ENCODE measurements around the gene SERGEF.

The SERGEF gene

DNA sequence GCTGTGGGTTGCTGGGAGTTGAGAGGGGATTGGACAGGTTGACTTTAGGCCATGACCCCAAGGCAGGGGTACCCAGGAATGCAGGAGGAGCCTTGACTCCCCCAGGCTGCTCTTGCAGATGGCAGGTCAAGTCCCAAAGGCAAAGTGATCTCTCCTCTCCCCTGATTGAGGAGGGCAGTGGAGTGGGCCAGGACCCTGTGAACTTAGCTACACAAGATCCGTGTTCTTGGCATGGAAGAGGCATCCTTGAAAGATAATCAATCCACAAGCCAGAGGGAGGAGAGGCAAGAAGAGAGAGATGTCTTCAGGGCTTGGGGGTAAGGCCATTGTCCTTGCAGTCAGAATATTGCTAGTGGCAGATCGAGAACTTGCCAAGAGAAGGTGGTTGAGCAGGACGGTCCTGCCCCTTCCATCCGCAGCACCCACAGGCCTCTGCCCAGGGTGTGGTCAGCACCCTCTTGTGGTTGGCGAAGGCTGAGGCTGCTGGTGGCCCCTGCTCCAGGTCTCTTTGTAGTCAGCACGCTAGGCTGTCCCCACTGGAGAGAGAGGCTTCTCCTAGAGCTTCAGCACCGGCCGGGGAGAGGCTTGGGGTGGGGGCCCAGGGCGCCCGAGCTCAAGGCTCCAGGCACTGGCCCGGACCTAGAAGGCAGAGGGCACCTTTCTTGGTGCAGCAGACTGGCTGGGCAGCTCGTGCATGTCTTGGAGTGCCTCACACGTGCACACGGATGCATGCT is 232.8 kb downstream of the SERGEF start:
- DNase-seq = no peak

DNA sequence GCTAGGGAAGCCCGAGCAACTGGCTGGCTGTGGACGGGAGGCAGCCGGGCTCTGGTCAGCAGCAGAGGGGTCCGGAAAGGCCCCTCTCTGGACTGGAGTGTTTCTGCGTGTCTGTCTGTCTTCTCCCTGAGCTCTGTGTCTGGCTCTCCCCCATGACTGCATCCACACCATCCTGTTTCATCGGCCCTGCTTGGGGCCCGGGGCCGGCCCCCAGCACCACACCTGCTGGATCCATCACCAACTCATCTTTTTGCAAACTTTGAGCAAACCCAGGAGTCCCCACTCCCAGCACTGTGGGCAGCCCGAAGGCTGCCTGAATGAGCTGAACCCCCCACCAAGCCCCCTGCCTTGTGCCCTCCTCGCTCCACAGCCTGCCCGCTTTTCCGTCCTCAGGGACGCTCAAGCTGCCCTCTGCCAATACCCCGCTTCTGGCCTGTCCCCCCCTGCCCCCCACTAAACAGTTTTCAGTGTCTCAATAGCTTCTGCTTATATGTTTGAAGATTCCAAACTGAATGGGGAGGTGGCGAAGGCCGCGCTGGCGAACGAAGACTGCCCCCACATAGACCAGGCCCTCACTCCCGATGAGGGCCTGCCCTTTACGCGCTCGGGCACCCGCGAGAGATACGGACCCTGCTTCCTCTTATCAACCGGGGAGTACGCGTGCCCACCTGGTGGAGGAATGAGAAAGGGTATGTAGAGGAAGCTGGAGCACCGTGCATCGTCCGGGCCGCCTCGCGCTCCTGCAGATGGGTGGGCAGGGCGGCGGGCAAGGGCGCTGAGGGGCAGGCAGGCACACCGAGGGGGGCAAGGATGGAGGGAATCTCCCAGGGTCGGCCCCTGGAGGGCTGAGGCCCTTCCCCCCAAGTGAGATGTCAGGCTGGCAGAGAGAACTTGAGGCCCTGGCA is 233.6 kb downstream of the SERGEF start:
- no peak for DNase-seq

DNA sequence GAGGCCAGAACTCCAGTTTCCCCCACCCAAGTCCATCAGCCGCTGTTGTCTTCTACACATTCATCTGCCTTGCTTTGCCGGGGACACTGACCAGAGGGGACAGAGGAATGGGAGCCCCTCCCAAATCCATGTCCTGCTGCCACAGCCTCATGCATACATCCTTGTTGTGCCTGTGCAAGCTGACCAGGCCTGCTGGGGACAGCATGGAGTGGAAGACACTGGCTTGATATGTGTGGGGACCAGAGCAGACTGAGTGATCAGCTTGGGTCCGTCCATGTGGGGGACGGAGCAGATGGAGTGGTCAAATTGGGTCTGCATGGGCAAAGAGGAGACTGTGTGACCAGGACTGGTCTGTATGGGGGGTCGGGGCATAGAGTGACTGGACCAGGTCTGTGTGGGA is 234.5 kb downstream of the SERGEF start:
- DNase-seq = no peak

DNA sequence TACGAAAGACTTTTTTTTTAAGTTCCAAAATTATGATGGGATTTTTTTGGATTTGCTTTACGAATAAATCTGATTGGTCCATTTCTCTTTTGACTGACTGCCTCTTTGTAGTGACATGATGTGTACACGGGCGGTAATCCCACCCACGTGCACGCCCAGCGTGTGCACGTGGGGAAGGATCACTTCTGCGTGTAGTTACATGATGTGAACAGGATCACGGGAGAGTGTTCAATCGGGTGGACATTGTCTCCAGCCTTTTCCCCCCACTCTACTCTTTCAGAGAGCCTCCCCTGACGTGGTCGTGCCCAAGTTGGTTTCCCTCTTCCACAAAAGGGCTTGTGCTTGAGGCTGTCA is 235.1 kb downstream of the SERGEF start:
- no peak for DNase-seq

DNA sequence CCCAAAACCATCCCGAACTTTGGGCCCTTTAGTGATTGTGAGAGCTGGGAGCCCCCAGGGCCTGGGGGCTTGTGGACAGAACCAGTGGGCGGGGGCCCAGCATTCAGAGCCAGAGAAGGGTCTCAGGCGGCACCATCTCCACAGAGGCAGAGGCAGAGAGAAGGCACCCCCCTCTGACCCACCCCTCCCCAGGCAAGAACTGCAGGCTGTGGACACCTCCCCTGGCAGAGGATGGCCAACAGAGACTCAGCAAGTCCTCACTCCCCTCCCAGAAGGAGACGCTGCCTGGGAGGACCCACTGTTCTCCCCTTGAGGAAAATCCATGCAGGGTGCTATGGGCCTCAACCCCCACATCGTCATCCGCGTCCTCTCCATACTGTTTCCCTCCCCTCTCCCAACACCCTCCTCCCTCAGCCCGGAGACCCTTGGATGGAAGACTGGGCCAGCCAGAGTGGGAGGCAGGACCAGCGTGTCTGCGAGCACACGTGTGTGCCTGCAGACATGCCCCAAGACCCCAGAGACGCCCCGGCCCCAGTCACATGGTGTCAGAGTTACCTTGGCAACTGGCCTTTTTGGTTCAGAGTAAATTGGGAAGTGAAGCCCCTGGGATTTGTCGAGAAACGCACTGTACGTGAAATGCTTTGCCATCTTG is 235.6 kb downstream of the SERGEF start:
- DNase-seq = no peak

DNA sequence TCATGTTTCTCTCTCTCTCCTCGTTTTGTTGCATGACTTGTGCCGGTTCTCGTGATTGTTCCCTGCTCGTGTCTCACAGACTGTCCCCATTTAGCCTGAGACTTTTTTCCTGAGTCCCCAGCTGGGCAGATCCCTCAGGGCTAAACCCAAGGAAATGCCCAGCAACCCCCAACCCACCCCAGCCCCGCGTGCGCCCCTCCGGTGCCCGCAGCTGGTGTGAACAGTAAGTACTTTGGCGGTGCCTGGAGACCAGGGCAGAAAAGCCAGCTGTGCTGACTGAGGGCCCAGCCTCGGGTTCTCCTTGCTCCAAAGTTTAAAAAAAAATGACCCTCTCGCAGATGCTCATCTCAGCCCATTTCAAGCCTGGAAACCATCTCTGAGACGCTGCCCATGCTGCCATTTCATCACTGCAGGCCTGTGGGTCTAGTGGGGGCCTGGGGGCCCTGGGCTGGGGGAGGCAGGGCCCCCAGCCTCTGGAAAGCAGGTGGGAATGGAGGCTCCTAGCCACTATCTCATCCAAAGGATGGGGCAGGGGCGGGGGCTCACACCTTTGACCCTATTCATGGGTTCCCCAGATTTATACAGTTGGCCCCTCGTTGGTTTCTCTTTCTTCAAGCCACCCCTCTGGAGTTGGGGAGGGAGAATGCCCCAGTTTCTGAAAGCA is 236.5 kb downstream of the SERGEF start:
- no peak for DNase-seq

DNA sequence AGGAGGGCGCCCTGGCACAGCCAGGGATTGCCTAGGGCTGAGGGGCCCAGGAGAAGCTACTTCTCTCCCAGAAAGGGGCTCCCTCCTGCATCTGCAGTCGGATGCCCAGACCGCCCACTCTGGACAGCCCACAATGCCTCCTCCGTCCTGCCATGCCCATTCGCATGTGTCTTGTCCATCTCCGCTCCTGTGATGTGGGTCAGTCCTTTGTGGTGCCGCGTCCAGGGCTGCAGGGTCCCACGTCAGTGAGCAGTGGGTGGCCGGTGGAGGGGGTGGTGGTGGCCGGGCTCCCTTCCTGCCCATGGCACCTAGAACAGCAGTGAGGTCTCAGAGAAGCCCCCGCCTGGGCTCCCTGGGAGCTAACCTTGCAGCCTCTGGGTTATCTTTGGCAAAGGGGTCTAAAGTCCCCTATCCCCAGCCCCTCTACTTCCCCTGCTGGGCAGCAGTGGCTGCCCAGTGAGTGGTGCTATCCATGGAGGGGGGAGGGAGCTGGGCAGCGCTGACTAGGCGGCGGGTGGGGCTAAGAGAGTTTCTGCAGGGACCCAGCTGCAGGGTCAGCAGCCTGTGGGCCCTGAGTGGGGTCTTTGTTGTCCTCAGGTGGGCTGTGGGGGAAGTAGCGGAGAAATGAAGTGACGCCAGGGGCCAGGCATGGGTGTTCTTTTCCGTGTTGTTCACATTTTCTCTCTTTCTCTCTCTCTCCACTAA is 237.2 kb downstream of the SERGEF start:
- no peak for DNase-seq

DNA sequence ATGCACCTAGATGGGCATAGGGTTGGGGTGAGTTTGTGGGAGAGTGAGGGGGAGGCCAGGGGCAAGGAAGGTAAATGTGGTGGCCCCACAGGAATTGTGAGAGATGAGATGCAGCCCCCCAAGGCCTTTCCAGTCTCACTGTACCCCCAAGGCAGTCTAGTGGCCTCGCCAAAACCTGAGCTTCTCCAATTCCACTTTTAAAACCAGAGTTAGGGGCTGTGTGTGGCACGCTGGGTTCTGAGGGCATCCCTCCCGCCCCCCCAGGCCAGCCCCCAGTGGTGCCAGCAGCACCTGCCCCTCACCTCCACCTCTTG is 237.9 kb downstream of the SERGEF start:
- no peak for DNase-seq

DNA sequence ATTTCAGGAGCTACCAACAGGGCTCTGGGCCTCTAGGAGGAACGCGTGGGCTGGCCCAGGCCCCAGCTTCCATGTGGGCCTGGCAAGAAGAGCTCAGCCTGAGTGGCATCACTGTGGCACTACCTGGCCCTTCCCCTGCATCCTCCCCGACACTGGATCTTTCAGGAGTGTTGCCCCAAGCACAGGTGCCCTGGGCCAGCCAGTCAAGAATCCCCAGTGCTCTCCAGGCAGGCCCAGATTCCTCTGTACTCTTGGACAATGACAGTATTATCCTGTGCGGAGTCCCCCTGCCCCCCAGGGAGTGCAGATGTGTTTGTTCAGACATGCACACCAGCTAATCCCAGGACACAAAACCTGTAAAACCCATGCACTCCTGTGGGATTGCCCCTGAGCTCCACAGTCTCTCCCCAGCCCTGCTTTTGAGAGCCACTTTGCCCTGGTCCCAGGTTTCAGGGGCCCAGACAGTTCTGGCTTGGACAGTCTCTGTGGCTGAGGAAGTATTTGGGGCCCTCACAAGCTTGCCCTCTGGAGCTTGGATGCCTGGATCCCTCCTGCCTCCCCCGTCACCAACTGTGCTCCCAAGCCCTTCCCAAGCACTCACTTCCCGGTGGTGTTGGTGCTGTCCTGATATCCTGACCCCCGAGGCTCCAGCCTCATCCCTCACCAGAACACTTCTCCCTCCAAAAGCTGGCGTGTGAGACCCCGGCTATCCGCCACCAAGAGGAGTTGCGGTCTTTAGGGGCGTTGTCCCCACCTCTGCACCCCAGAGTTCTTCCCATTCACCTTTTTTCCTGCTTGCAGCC is 238.4 kb downstream of the SERGEF start:
- DNase-seq = no peak

DNA sequence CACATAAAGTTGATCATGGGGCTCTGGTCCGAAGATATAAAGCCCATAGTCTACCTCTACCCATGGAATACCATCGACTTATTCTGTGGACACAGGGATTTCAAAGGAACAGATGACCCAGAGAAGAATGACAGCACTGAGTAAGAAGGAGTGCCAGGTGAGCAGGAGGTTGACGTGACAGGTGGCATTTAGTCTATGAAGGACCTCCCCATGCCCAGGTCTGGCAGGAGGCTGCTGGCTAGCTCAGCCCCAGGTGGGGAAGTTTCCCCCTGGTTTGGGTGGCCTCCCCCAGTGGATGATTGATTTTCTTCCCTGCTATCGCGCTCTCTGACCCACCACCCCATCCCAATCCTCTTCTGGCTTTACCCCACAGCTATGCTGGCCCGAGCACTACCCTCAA is 239.2 kb downstream of the SERGEF start:
- DNase-seq = no peak

DNA sequence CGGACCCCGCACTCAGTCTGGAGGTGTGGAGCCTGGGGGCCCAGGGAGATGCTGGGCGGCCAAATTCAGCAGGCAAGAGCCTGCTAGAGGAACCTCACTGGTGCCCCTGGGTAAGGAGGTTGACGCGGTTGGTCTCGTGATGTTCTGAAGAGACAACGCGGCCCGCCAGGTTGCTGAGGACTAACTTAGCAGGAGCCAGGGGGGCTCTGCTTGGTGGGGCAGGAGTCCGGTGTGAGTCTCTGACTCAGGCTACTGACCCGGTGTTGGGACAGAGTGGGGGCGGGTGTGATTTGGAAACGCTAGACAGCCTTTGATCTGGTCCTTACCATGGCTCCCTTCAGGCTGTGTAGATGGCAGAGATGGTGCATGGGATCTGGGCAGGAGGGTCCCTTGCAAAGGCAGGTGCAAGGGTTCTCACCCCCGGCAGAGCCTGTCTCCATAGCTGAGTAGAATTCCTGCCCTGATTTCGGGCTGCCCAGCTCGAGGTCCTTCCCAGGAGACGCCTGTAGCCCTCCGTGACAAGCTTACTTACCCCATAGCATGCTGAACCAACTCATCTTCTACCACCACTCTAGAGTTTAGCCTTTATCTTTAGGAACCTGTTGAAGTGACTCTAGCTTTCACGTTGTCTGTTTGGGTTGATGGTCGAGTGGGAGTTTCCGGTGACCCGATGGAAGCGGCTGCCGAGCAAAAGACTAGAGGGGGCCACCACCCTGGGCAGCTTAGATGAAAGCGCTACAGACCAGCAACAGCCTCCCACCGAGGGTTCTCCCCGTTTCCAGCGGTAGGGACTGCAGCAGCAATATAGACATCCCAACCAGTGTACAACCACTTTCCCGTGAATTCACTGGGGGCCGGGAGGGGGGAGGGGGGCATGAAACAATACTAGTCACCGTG is 239.9 kb downstream of the SERGEF start:
- no peak for DNase-seq

DNA sequence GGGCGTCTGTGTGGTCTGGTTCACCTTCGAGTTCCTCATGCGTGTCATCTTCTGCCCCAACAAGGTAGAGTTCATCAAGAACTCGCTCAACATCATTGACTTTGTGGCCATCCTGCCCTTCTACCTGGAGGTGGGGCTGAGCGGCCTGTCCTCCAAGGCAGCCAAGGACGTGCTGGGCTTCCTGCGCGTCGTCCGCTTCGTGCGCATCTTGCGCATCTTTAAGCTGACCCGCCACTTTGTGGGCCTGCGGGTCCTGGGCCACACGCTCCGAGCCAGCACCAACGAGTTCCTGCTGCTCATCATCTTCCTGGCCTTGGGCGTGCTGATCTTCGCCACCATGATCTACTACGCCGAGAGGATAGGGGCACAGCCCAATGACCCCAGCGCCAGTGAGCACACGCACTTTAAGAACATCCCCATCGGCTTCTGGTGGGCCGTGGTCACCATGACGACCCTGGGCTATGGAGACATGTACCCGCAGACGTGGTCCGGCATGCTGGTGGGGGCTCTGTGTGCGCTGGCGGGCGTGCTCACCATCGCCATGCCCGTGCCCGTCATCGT is 240.9 kb downstream of the SERGEF start:
- DNase-seq = no peak

DNA sequence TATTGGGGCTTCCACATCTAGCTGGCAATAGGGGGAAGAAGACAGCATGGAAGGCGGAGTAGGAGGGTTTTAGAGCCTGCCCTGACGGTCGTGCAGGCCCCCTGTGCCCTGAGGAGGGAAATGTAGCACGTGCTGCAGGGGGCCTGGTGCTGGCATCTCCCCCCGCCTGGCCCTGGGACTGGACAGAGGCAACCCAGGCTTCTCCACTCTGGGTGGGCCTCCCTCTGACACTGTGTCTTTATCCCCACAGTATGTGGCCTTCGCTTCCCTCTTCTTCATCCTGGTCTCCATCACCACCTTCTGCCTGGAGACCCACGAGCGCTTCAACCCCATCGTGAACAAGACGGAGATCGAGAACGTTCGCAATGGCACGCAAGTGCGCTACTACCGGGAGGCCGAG is 241.4 kb downstream of the SERGEF start:
- DNase-seq = no peak

DNA sequence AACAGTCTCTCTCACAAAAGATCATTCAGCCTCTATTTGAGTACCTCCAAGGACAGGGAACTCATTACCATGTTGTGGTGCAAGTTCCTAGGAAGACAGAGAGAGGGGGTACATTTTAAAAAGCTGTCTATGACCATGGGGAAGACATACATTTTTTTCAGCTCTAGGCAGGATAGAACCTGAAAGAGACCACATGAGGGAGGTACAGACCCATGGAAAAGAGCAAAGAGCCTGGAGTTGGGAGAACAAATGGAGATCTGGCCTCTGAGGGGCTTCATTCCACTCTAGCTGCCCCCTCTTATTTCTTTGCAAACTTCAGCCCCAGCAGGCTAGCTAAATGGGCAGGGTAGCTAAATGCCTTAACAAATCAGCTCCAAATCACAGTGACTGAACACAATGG is 241.9 kb downstream of the SERGEF start:
- DNase-seq = no peak

DNA sequence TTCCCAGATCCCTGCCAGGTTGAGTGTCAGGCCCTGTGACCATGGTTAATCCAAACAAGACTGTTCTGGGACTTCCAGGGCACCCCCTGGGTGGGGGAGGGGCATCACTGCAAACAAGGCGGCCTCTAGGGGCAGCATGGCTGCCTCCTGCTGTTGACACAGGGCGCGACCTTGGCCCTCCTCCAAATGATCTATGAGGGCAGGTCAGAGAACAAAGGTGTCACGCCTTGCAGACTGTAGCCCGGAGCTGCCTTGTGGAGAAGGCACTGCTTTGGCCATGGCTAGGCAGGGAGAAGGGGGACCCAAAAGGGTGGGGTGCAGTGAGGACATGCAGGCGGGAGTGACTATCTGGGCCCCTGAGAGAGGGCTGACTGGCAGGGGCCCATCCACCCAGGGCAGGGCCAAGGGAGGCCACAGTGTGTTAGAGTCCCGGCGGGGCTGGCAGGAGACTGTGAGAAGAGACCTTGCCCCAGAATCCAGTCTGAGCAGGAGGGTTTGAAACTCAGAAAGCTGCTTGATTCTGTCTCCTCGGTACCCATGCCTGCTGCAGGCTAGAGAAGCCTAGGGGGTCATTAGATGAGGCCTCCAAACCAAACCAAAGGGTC is 242.7 kb downstream of the SERGEF start:
- no peak for DNase-seq

DNA sequence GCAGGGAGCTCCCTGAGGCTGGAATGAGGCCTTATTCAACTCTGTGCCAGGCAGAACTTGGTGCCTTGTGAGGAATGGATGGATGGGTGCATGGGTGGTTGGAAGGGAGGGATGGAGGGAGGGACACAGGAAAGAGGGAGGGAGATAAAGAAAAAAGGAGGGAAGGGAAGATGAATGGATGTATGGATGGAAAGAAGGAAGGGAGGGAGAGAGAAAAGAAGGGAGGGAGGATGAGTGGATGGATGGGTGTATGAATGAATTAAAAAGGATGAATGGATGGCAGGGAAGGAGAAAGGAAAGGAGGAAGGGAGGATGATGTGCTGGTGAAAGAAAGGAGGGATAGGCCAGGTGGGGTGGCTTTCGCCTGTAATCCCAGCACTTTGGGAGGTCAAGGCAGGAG is 243.6 kb downstream of the SERGEF start:
- no peak for DNase-seq

DNA sequence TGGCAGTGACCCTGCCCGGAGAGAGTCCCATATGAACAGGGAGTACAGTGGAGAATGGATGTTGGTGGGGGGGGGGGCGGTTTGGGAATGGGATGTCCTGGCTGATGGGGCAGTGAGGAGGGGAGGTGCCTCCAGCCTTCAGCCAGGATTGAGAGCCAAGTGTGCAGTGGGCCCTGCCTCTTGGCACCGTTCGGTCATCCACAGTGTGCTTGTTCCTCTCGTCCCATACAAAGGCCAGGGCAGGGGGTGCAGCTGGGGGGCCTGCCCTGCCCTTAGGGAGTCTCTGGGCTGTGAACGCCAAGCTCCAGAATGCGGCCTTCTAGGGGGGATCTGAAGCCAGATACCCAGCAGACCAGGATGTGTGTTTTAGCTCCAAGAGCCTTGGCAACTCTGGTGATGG is 244.3 kb downstream of the SERGEF start:
- no peak for DNase-seq

DNA sequence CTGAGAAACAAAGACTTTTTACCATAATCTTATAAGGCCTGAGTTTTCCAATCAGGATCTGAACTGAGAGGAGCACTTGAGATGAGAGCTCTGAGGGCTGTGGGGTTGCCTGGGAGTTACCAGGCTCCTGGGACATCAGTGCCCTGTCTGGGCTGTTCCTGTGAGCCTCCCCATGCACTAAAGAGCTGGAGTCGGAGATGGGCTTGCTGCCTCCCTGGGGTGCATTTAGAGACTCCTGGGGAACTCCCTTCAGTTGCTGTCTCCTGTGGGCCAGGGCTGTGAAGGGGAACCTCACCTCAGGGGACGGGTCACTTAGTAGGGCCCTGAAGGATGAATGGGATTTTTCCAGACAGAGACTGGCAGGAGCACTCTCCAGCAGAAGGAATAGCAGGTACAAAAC is 244.9 kb downstream of the SERGEF start:
- DNase-seq = no peak

DNA sequence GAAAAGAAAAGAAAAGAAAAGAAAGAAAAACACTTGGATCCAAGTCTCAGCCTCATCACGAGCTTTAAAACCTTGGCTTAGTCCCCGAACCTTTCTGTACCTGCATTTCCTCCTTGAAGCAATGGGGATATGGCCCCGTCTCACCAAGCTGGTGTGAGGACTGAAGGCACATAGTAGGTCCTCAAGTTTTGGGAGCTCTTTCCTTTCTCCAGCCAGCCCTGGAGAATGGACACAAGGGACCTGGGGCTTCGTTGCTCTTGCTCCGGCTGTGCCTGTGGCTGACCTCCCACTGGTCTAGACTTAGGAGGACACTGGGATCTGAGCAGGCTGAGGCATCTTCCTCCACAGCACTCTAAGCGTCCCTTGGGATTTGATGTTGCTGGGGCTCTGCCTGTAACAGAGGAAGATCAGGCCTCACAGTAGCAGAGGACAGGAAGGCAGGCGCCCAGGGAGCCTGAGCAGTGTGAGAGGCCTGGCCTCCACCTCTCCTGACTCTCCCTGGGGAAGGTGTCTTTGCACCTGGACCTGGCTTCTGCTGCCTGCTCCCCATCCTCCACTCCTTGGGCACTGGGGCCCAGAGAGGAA is 245.5 kb downstream of the SERGEF start:
- no peak for DNase-seq

DNA sequence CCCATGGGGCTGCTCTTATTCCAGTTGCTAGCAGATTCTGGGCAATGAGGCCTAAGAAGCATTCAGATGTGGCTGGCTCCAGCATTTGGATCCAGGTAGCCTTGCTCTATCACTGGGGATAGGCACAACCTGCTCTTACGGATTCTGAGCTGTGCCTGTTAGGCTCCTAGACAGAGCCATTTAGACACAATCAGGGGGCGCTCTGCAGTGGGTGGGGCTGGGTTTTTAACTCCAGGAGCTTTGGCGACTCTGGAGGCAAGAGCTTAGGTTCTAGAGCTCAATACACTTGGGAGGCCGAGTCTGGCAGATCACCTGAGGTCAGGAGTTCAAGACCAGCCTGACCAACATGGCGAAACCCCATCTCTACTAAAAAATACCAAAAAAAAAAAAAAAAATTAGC is 246.3 kb downstream of the SERGEF start:
- no peak for DNase-seq
